Measurements from ENCODE around the gene SLC52A1.

DNA sequence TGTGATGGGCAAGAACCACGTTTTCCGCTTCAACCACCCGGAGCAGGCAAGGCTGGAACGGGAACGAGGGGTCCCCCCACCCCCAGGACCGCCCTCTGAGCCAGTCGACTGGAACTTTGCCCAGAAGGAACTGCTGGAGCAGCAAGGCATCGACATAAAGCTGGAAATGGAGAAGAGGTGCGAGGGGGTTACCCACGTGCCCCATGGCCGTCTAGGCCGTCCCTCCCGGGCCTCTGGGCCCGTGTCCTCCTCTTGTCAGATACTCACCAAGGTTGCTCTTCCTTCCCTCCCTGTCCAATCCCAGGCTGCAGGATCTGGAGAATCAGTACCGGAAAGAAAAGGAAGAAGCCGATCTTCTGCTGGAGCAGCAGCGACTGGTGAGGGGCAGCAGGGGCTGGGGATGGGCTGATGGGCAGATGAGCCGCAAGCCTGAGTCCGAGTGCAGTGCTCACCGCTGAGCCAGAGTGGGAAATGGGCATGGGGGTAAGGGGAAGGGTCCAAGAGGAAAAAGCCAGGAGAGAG lies 14.7 kb downstream of the SLC52A1 start:
- no peak for TF ChIP-seq POLR2A (IDR thresholded peaks at IDR 0.05)
- TF ChIP-seq, protein P1, sequence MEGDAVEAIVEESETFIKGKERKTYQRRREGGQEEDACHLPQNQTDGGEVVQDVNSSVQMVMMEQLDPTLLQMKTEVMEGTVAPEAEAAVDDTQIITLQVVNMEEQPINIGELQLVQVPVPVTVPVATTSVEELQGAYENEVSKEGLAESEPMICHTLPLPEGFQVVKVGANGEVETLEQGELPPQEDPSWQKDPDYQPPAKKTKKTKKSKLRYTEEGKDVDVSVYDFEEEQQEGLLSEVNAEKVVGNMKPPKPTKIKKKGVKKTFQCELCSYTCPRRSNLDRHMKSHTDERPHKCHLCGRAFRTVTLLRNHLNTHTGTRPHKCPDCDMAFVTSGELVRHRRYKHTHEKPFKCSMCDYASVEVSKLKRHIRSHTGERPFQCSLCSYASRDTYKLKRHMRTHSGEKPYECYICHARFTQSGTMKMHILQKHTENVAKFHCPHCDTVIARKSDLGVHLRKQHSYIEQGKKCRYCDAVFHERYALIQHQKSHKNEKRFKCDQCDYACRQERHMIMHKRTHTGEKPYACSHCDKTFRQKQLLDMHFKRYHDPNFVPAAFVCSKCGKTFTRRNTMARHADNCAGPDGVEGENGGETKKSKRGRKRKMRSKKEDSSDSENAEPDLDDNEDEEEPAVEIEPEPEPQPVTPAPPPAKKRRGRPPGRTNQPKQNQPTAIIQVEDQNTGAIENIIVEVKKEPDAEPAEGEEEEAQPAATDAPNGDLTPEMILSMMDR (IDR thresholded peaks at IDR 0.05) = no peak
